Measurements from ENCODE around the gene CYB561D2. TPM values are rescaled to one million over a fixed set of nuclear protein-coding genes. Genes with fewer than 3 reads are reported as not detected.
"Not testable (repeated sequence)": the region's sequence is repeated elsewhere in the genome, so short reads cannot be mapped to it uniquely, and the experiment has no call there.

CYB561D2 gene
- total and polyA plus RNA-seq, 11 donors = 4.9 to 18.6 (median 7.8) TPM

GRCh38 chr3:50303013-50303815 lies 47.4 kb upstream of the CYB561D2 start, which contains the start of gene HYAL1:
Gene HYAL1 (minus strand): TSS chr3:50303574. CDS start chr3:50302956, 618 bp downstream.
- Histone ChIP-seq H3K36me3 (peaks cover 0 to 15% (median 0%) of the 10 kb centered on the region in 9 donors), H3K9me3 (no peaks in the 10 kb centered on the region), H3K4me1 (peaks cover 11 to 53% (median 40%) of the 10 kb centered on the region in 12 donors), H3K4me3 (peak within 1 kb of the TSS; percentile 40 to 76 (median 58)), H3K27ac (peak within 1 kb of the TSS; percentile 75 to 97 (median 94)), H3K27me3 (no peaks in the 10 kb centered on the region)
- intact Hi-C loops (cut with DNase I) = loop anchor here in 4 of 10 donors (1.0 to 5.0 kb wide), 4 partner anchors 18 to 51 kb away; no protein-coding TSS in a partner anchor
- TF ChIP-seq CTCF (IDR thresholded peaks at IDR 0.05) (peak in 10 of 12 donors; percentile 6 to 52 (median 26)), POLR2A (IDR thresholded peaks at IDR 0.05) (peak; percentile 17 to 83)
- 23 to 38% (median 32%) methylated on average over 4 to 14 of the region's 14 CpGs for WGBS, 4 donors
- ATAC-seq (peak; percentile 32 to 63 (median 56)), DNase-seq (peak; percentile 90 to 94 (median 91))

GRCh38 chr3:50304601-50305000 lies 46.1 kb upstream of the CYB561D2 start:
- DNase-seq = peak in 1 of 5 donors; percentile 18

GRCh38 chr3:50312041-50312440 lies 38.6 kb upstream of the CYB561D2 start:
- peaks cover 0 to 28% (median 14%) of the 10 kb centered on the region in 9 donors for H3K36me3 ChIP-seq
- DNase-seq = peak in 1 of 5 donors; percentile 9
- H3K27me3 ChIP-seq; intact Hi-C loops (cut with DNase I); H3K27ac ChIP-seq; H3K9me3 ChIP-seq; ATAC-seq; H3K4me3 ChIP-seq: not testable (repeated sequence)
- peaks cover 0 to 10% (median 4%) of the 10 kb centered on the region in 12 donors for H3K4me1 ChIP-seq
- WGBS, 4 donors = 89 to 93% (median 92%) methylated on average over 6 to 32 of the region's 32 CpGs; no CpG with 5 or more reads in 1 of the 4 donors

More at GRCh38 chr3:50304601-50305000, 46.1 kb upstream of the CYB561D2 start:
- TF ChIP-seq CTCF (IDR thresholded peaks at IDR 0.05) = no peak
- no peak for TF ChIP-seq POLR2A (IDR thresholded peaks at IDR 0.05)
- Histone ChIP-seq H3K9me3 (peaks cover 0 to 6% (median 0%) of the 10 kb centered on the region in 12 donors), H3K4me3 (no peak overlapping the region), H3K27me3 (no peaks in the 10 kb centered on the region), H3K36me3 (peaks cover 0 to 15% (median 0%) of the 10 kb centered on the region in 9 donors), H3K4me1 (peaks cover 11 to 44% (median 32%) of the 10 kb centered on the region in 12 donors), H3K27ac (no peak overlapping the region)
- ATAC-seq = no peak
- intact Hi-C loops (cut with DNase I) = loop anchor here in 3 of 10 donors (2.0 to 5.0 kb wide), 3 partner anchors 14 to 52 kb away; no protein-coding TSS in a partner anchor

- TF ChIP-seq CTCF (IDR thresholded peaks at IDR 0.05) (no peak), POLR2A (IDR thresholded peaks at IDR 0.05) (no peak)
- peaks cover 5 to 33% (median 26%) of the 10 kb centered on the region in 12 donors for H3K4me1 ChIP-seq
- DNase-seq = peak in 2 of 5 donors; percentile 13 to 17
- no peaks in the 10 kb centered on the region for H3K9me3 ChIP-seq
- H3K36me3 ChIP-seq = peaks cover 0 to 51% (median 37%) of the 10 kb centered on the region in 9 donors
- 65 to 85% (median 76%) methylated on average over 3 of the region's 3 CpGs for WGBS, 4 donors
- no peak overlapping the region for H3K4me3 ChIP-seq
- intact Hi-C loops (cut with DNase I) = no loop called here
- H3K27me3 ChIP-seq = no peaks in the 10 kb centered on the region
- peak in 3 of 4 donors; percentile 4 to 8 (median 4) for ATAC-seq
- H3K27ac ChIP-seq = no peak overlapping the region
Observed at GRCh38 chr3:50314342-50314741, 36.3 kb upstream of the CYB561D2 start.
